WTC11 (cell line): ENCODE data around the gene ACTL8. TPM values are rescaled to one million over a fixed set of nuclear protein-coding genes. Genes with fewer than 3 reads are reported as not detected.

Experiments used
- ATAC-seq: fragments of 200-7000 bp; cut with Tn5 transposase; 2 replicates; pipeline ENCODE4 v1.10.0; 2021; ENCODE audit warnings: mild to moderate bottlenecking, moderate library complexity
- CTCF ChIA-PET: fragments of 300-600 bp; sonication (Branson Sonifier 250); formaldehyde crosslinking; loops from one replicate; lab custom pipeline; 2021; ENCODE audit warnings: antibody characterized with exemption; lab: Charles Lee
- POLR2A ChIA-PET: fragments of 350-600 bp; sonication (Branson Sonifier 250); formaldehyde crosslinking; loops from one replicate; lab custom pipeline; 2021; ENCODE audit warnings: antibody characterized with exemption; lab: Charles Lee
- DNase-seq: peaks from one replicate; pipeline ENCODE4 v3.0.0; 2021; ENCODE audit warnings: low spot score
- H3K27ac Mint-ChIP-seq: 2 replicates; pipeline ENCODE4 v1.8.0; 2021; ENCODE audit warnings: mixed read lengths
- H3K27me3 Mint-ChIP-seq: 2 replicates; pipeline ENCODE4 v1.8.0; 2021; ENCODE audit warnings: low read depth, mild to moderate bottlenecking, moderate library complexity, mixed read lengths
- H3K36me3 Mint-ChIP-seq: 2 replicates; pipeline ENCODE4 v1.8.0; 2021; ENCODE audit warnings: mixed read lengths
- H3K4me1 Mint-ChIP-seq: 2 replicates; pipeline ENCODE4 v1.8.0; 2022; ENCODE audit warnings: mixed read lengths
- H3K4me3 Mint-ChIP-seq: 2 replicates; pipeline ENCODE4 v1.8.0; 2021; ENCODE audit warnings: mild to moderate bottlenecking, moderate library complexity, mixed read lengths
- H3K9me3 Mint-ChIP-seq: 2 replicates; pipeline ENCODE4 v1.8.0; 2021; ENCODE audit warnings: mixed read lengths
- AR ChIP-seq: fragments of 250-450 bp; sonication (Bioruptor Pico); IDR thresholded peaks from 2 replicates; pipeline ENCODE4 v1.9.0; 2021; ENCODE audit warnings: mild to moderate bottlenecking
- ARID4B ChIP-seq: sonication (generic); formaldehyde crosslinking; IDR thresholded peaks from 2 replicates; pipeline ENCODE4 v1.8.0; 2023; ENCODE audit warnings: missing genetic modification reagents, mild to moderate bottlenecking, borderline replicate concordance
- CBFB ChIP-seq: sonication (generic); formaldehyde crosslinking; IDR thresholded peaks from 2 replicates; pipeline ENCODE4 v1.8.1; 2022; ENCODE audit warnings: mild to moderate bottlenecking, low read depth, missing genetic modification reagents
- ERG ChIP-seq: fragments of 250-450 bp; sonication (Bioruptor Pico); IDR thresholded peaks from 2 replicates; pipeline ENCODE4 v1.8.0; 2021; ENCODE audit warnings: mild to moderate bottlenecking
- ESRRA ChIP-seq: sonication (generic); formaldehyde crosslinking; IDR thresholded peaks from 2 replicates; pipeline ENCODE4 v1.8.1; 2022; ENCODE audit warnings: mild to moderate bottlenecking, missing genetic modification reagents, borderline replicate concordance
- HMGA2 ChIP-seq: fragments of 250-450 bp; sonication (Bioruptor Pico); IDR thresholded peaks from 2 replicates; pipeline ENCODE4 v1.4.0; 2021; ENCODE audit warnings: mild to moderate bottlenecking, moderate library complexity
- JAZF1 ChIP-seq: fragments of 250-450 bp; sonication (Bioruptor Pico); IDR thresholded peaks from 2 replicates; pipeline ENCODE4 v1.9.0; 2021; ENCODE audit warnings: moderate library complexity, mild to moderate bottlenecking, inconsistent platforms
- MXD4 ChIP-seq: fragments of 250-450 bp; sonication (Bioruptor Pico); IDR thresholded peaks from 2 replicates; pipeline ENCODE4 v1.8.0; 2021; ENCODE audit warnings: mild to moderate bottlenecking, moderate library complexity, borderline replicate concordance
- NR1H2 ChIP-seq: sonication (generic); formaldehyde crosslinking; IDR thresholded peaks from 2 replicates; pipeline ENCODE4 v1.9.0; 2021; ENCODE audit warnings: mild to moderate bottlenecking, moderate library complexity, missing genetic modification reagents
- PRRX2 ChIP-seq: fragments of 250-450 bp; sonication (Bioruptor Pico); IDR thresholded peaks from 2 replicates; pipeline ENCODE4 v1.8.0; 2021; ENCODE audit warnings: mild to moderate bottlenecking
- RELA ChIP-seq: sonication (generic); formaldehyde crosslinking; IDR thresholded peaks from 2 replicates; pipeline ENCODE4 v1.8.1; 2022; ENCODE audit warnings: missing genetic modification reagents, mild to moderate bottlenecking, borderline replicate concordance
- USF2 ChIP-seq: sonication (generic); formaldehyde crosslinking; IDR thresholded peaks from 2 replicates; pipeline ENCODE4 v1.8.1; 2023; ENCODE audit warnings: mild to moderate bottlenecking, missing genetic modification reagents, moderate library complexity
- ZNF121 ChIP-seq: sonication (generic); formaldehyde crosslinking; IDR thresholded peaks from 2 replicates; pipeline ENCODE4 v1.8.0; 2023; ENCODE audit warnings: missing genetic modification reagents
- ZNF232 ChIP-seq: sonication (generic); formaldehyde crosslinking; IDR thresholded peaks from 2 replicates; pipeline ENCODE4 v1.8.0; 2022; ENCODE audit warnings: mild to moderate bottlenecking, missing genetic modification reagents
- ZNF263 ChIP-seq: sonication (generic); formaldehyde crosslinking; IDR thresholded peaks from 2 replicates; pipeline ENCODE4 v1.8.1; 2022; ENCODE audit warnings: low read depth, mild to moderate bottlenecking, moderate library complexity, missing genetic modification reagents
- ZNF396 ChIP-seq: fragments of 250-450 bp; sonication (Bioruptor Pico); IDR thresholded peaks from 2 replicates; pipeline ENCODE4 v1.8.0; 2021; ENCODE audit warnings: mild to moderate bottlenecking, moderate library complexity, borderline replicate concordance
- ZNF423 ChIP-seq: fragments of 250-450 bp; sonication (Bioruptor Pico); IDR thresholded peaks from 2 replicates; pipeline ENCODE4 v2.1.2; 2022; ENCODE audit warnings: mild to moderate bottlenecking, moderate library complexity
- ZSCAN18 ChIP-seq: fragments of 250-450 bp; sonication (Bioruptor Pico); IDR thresholded peaks from 2 replicates; pipeline ENCODE4 v2.1.2; 2022; ENCODE audit warnings: mild to moderate bottlenecking, moderate library complexity
- total RNA-seq: library from RNA; stranded (reverse); gene quantifications from 3 replicates; pipeline ENCODE4 v1.2.3, GENCODE V29; 2021
- TF ChIP-seq, protein P1 (sequence below): fragments of 200-600 bp; IDR thresholded peaks from 2 replicates; pipeline ENCODE4 v1.8.0; 2022; ENCODE audit warnings: antibody characterized with exemption
- TF ChIP-seq, protein P2 (sequence below): sonication (generic); formaldehyde crosslinking; IDR thresholded peaks from 2 replicates; pipeline ENCODE4 v1.8.0; 2023; ENCODE audit warnings: missing genetic modification reagents
- TF ChIP-seq, protein P3 (sequence below): sonication (generic); formaldehyde crosslinking; IDR thresholded peaks from 2 replicates; pipeline ENCODE4 v1.8.1; 2022; ENCODE audit warnings: low read depth, mild to moderate bottlenecking, moderate library complexity, missing genetic modification reagents, borderline replicate concordance

ACTL8 gene
- total RNA-seq, 1 experiment from 2014 or later, result 1.6 TPM

GRCh38 chr1:17861685-17862084 is 106.6 kb downstream of the ACTL8 start:
- peaks cover 14% of the 10 kb centered on the region for H3K4me1 Mint-ChIP-seq
- no peak for TF ChIP-seq ERG (CRISPR knock-in tag)
- no peak for TF ChIP-seq ARID4B
- TF ChIP-seq ZNF121 (CRISPR knock-in tag), result no peak
- no peak for TF ChIP-seq ZNF263 (CRISPR knock-in tag)
- TF ChIP-seq ZNF423 (CRISPR knock-in tag), result no peak
- TF ChIP-seq ZNF396 (CRISPR knock-in tag), result no peak
- TF ChIP-seq NR1H2 (CRISPR knock-in tag), result no peak
- TF ChIP-seq USF2, result no peak
- ChIA-PET POLR2A (no interaction called here), CTCF (no interaction called here)
- DNase-seq (peak; percentile 25), ATAC-seq (no peak)
- peaks cover 2% of the 10 kb centered on the region; the same call in 1 of the 2 replicates for H3K27me3 Mint-ChIP-seq
- peaks cover 3% of the 10 kb centered on the region; the same call in 1 of the 2 replicates for H3K9me3 Mint-ChIP-seq
- H3K36me3 Mint-ChIP-seq, result no peaks in the 10 kb centered on the region
- no peak overlapping the region for H3K4me3 Mint-ChIP-seq
- H3K27ac Mint-ChIP-seq, result no peak overlapping the region

DNA sequence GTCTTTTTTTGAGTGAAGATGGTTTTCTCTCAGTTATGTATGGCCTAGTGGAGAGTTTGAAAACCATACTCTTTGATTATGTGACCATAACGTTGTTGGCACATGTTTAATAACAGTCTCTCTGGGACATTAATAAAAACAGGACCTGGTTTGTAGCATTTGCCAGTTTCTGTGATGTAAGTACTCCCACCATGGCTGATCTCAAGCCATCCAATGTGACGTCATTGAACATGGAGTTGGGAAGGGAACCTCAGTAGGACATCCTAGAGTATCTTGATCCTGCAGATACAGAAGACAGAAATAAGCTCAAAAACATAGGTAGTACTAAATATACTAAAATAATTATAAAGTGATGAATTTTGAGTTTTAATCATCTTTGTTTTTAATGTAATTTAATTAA is 107.0 kb downstream of the ACTL8 start:
- no peak for DNase-seq
- Mint-ChIP-seq H3K9me3 (peaks cover 6% of the 10 kb centered on the region), H3K4me3 (no peak overlapping the region), H3K27me3 (peaks cover 2% of the 10 kb centered on the region; the same call in 1 of the 2 replicates), H3K36me3 (peaks cover 2% of the 10 kb centered on the region; the same call in 1 of the 2 replicates), H3K4me1 (peaks cover 14% of the 10 kb centered on the region), H3K27ac (no peak overlapping the region)
- CTCF ChIA-PET, result no interaction called here
- POLR2A ChIA-PET, result no interaction called here
- no peak for ATAC-seq
- no peak for TF ChIP-seq PRRX2 (CRISPR knock-in tag)
- TF ChIP-seq, protein P1, sequence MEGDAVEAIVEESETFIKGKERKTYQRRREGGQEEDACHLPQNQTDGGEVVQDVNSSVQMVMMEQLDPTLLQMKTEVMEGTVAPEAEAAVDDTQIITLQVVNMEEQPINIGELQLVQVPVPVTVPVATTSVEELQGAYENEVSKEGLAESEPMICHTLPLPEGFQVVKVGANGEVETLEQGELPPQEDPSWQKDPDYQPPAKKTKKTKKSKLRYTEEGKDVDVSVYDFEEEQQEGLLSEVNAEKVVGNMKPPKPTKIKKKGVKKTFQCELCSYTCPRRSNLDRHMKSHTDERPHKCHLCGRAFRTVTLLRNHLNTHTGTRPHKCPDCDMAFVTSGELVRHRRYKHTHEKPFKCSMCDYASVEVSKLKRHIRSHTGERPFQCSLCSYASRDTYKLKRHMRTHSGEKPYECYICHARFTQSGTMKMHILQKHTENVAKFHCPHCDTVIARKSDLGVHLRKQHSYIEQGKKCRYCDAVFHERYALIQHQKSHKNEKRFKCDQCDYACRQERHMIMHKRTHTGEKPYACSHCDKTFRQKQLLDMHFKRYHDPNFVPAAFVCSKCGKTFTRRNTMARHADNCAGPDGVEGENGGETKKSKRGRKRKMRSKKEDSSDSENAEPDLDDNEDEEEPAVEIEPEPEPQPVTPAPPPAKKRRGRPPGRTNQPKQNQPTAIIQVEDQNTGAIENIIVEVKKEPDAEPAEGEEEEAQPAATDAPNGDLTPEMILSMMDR, result no peak
- TF ChIP-seq ZNF232 (CRISPR knock-in tag), result no peak
- TF ChIP-seq CBFB, result no peak
- TF ChIP-seq HMGA2 (CRISPR knock-in tag), result no peak
- TF ChIP-seq ZNF263 (CRISPR knock-in tag), result no peak
- no peak for TF ChIP-seq ZNF396 (CRISPR knock-in tag)
- no peak for TF ChIP-seq RELA (CRISPR knock-in tag)
- no peak for TF ChIP-seq AR (CRISPR knock-in tag)
- TF ChIP-seq, protein P2, sequence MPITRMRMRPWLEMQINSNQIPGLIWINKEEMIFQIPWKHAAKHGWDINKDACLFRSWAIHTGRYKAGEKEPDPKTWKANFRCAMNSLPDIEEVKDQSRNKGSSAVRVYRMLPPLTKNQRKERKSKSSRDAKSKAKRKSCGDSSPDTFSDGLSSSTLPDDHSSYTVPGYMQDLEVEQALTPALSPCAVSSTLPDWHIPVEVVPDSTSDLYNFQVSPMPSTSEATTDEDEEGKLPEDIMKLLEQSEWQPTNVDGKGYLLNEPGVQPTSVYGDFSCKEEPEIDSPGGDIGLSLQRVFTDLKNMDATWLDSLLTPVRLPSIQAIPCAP (CRISPR knock-in tag), result no peak
- TF ChIP-seq, protein P3, sequence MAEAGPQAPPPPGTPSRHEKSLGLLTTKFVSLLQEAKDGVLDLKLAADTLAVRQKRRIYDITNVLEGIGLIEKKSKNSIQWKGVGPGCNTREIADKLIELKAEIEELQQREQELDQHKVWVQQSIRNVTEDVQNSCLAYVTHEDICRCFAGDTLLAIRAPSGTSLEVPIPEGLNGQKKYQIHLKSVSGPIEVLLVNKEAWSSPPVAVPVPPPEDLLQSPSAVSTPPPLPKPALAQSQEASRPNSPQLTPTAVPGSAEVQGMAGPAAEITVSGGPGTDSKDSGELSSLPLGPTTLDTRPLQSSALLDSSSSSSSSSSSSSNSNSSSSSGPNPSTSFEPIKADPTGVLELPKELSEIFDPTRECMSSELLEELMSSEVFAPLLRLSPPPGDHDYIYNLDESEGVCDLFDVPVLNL, result no peak
- no peak for TF ChIP-seq JAZF1
- no peak for TF ChIP-seq ZSCAN18 (CRISPR knock-in tag)
- TF ChIP-seq ESRRA (CRISPR knock-in tag), result no peak
- no peak for TF ChIP-seq MXD4
